GM18868 (cell line): Measurements from ENCODE around the gene OR4S1.
"Not testable (repeated sequence)": the region's sequence is repeated elsewhere in the genome, so short reads cannot be mapped to it uniquely, and the experiment has no call there.

Source experiments
- ATAC-seq: cut with Tn5 transposase; IDR thresholded peaks from one replicate; pipeline ENCODE4 v1.9.1; 2021; ENCODE audit warnings: mild to moderate bottlenecking, moderate library complexity; ENCODE audit not compliant: unreplicated experiment

The OR4S1 gene

GRCh38 chr11:48305923-48306322, at the start of gene OR4S1:
Gene OR4S1, plus strand, starts transcription at chr11:48306223. Its CDS starts 0 bp downstream, at chr11:48306223.
- no peak for ATAC-seq

- ATAC-seq, result peak; percentile 69
Observed at GRCh38 chr11:48261600-48261999, 44.4 kb upstream of the OR4S1 start.

GRCh38 chr11:48263423-48263911, 42.6 kb upstream of the OR4S1 start, which contains the start of gene OR4X1:
Gene OR4X1, plus strand, starts transcription at chr11:48263861. Its CDS starts 0 bp downstream, at chr11:48263861.
- ATAC-seq, result no peak

- ATAC-seq, result no peak
Observed at GRCh38 chr11:48270621-48271020, 35.4 kb upstream of the OR4S1 start.

GRCh38 chr11:48272606-48273005, 33.4 kb upstream of the OR4S1 start:
- no peak for ATAC-seq

GRCh38 chr11:48307760-48308386, 1.9 kb downstream of the OR4S1 start:
- peak; percentile 96 for ATAC-seq

GRCh38 chr11:48313590-48313989, 7.6 kb downstream of the OR4S1 start:
- ATAC-seq, result not testable (repeated sequence)

- ATAC-seq, result not testable (repeated sequence)
Observed at GRCh38 chr11:48319813-48320212, 13.8 kb downstream of the OR4S1 start.

GRCh38 chr11:48324620-48325019, 18.6 kb downstream of the OR4S1 start, which contains the start of gene OR4C3:
Gene OR4C3, plus strand, starts transcription at chr11:48324920. Its CDS starts 102 bp downstream, at chr11:48325022.
- ATAC-seq, result not testable (repeated sequence)

- no peak for ATAC-seq
Observed at GRCh38 chr11:48341466-48341865, 35.4 kb downstream of the OR4S1 start.

- not testable (repeated sequence) for ATAC-seq
Observed at GRCh38 chr11:48342505-48342904, 36.5 kb downstream of the OR4S1 start.

- ATAC-seq, result not testable (repeated sequence)
Observed at GRCh38 chr11:48346286-48346685, 40.3 kb downstream of the OR4S1 start.

- ATAC-seq, result no peak
Observed at GRCh38 chr11:48354013-48354412, 48.0 kb downstream of the OR4S1 start.

- no peak for ATAC-seq
Observed at GRCh38 chr11:48354677-48355076, 48.7 kb downstream of the OR4S1 start.
